ENCODE data around the gene RHOD.

Gene RHOD

GRCh38 chr11:67024966-67025365, 31.7 kb upstream of the RHOD start:
- H3K4me2 ChIP-seq (ENCODE audit: low read depth, low read length, poor library complexity, severe bottlenecking): no peak overlapping the region

GRCh38 chr11:67025750-67026149, 30.9 kb upstream of the RHOD start:
- Histone ChIP-seq H3K9me2 (replicated peaks; ENCODE audit: insufficient read depth, low read length) (no peaks in the 10 kb centered on the region), H3K36me3 (ENCODE audit: low read length) (no peaks in the 10 kb centered on the region), H3F3A (ENCODE audit: insufficient read depth) (no peaks in the 10 kb centered on the region), H3K27me3 (ENCODE audit: low read length) (no peaks in the 10 kb centered on the region), H3K4me3 (ENCODE audit: insufficient read depth, low read length, poor library complexity, severe bottlenecking) (no peak overlapping the region), H3K79me2 (ENCODE audit: insufficient read depth, low read length) (no peaks in the 10 kb centered on the region), H3K4me2 (ENCODE audit: low read depth, low read length, poor library complexity, severe bottlenecking) (no peak overlapping the region), H2AFZ (ENCODE audit: low read depth, low read length, severe bottlenecking) (no peak overlapping the region), H4K20me1 (ENCODE audit: low read depth, low read length) (no peaks in the 10 kb centered on the region), H3K9me3 (ENCODE audit: insufficient read depth, low read length) (no peaks in the 10 kb centered on the region), H3K9ac (ENCODE audit: low read length) (no peak overlapping the region), H3K27ac (ENCODE audit: low read depth, low read length) (no peak overlapping the region)
- no peak for TF ChIP-seq CTCF (IDR thresholded peaks at IDR 0.05; ENCODE audit: insufficient read depth, low read length, poor library complexity, severe bottlenecking)
- TF ChIP-seq EZH2phosphoT487 (conservative IDR thresholded peaks at IDR 0.05; ENCODE audit: low read length): no peak

More at GRCh38 chr11:67024966-67025365, 31.7 kb upstream of the RHOD start:
- Histone ChIP-seq H3K27ac (ENCODE audit: low read depth, low read length) (no peak overlapping the region), H3K9me3 (ENCODE audit: insufficient read depth, low read length) (no peaks in the 10 kb centered on the region), H3K4me3 (ENCODE audit: insufficient read depth, low read length, poor library complexity, severe bottlenecking) (no peak overlapping the region), H3K27me3 (ENCODE audit: low read length) (no peaks in the 10 kb centered on the region), H3K79me2 (ENCODE audit: insufficient read depth, low read length) (no peaks in the 10 kb centered on the region), H2AFZ (ENCODE audit: low read depth, low read length, severe bottlenecking) (no peak overlapping the region), H3K9ac (ENCODE audit: low read length) (no peak overlapping the region), H3F3A (ENCODE audit: insufficient read depth) (no peaks in the 10 kb centered on the region), H4K20me1 (ENCODE audit: low read depth, low read length) (no peaks in the 10 kb centered on the region), H3K36me3 (ENCODE audit: low read length) (no peaks in the 10 kb centered on the region), H3K9me2 (replicated peaks; ENCODE audit: insufficient read depth, low read length) (no peaks in the 10 kb centered on the region)
- TF ChIP-seq EZH2phosphoT487 (conservative IDR thresholded peaks at IDR 0.05; ENCODE audit: low read length) (no peak), CTCF (IDR thresholded peaks at IDR 0.05; ENCODE audit: insufficient read depth, low read length, poor library complexity, severe bottlenecking) (no peak)

- Histone ChIP-seq H3K4me2 (ENCODE audit: low read depth, low read length, poor library complexity, severe bottlenecking) (no peak overlapping the region), H3F3A (ENCODE audit: insufficient read depth) (no peaks in the 10 kb centered on the region)
These were observed 29.7 kb upstream of the RHOD start for GRCh38 chr11:67026941-67027340.

More at GRCh38 chr11:67026941-67027340, 29.7 kb upstream of the RHOD start:
- no peak overlapping the region for H3K27ac ChIP-seq (ENCODE audit: low read depth, low read length)
- no peaks in the 10 kb centered on the region for H3K9me2 ChIP-seq (replicated peaks; ENCODE audit: insufficient read depth, low read length)
- H3K9me3 ChIP-seq (ENCODE audit: insufficient read depth, low read length): no peaks in the 10 kb centered on the region
- no peak overlapping the region for H3K9ac ChIP-seq (ENCODE audit: low read length)
- no peak overlapping the region for H3K4me3 ChIP-seq (ENCODE audit: insufficient read depth, low read length, poor library complexity, severe bottlenecking)
- no peaks in the 10 kb centered on the region for H3K36me3 ChIP-seq (ENCODE audit: low read length)
- TF ChIP-seq CTCF (IDR thresholded peaks at IDR 0.05; ENCODE audit: insufficient read depth, low read length, poor library complexity, severe bottlenecking): no peak
- TF ChIP-seq EZH2phosphoT487 (conservative IDR thresholded peaks at IDR 0.05; ENCODE audit: low read length): no peak
- H3K27me3 ChIP-seq (ENCODE audit: low read length): no peaks in the 10 kb centered on the region
- H4K20me1 ChIP-seq (ENCODE audit: low read depth, low read length): no peaks in the 10 kb centered on the region
- H3K79me2 ChIP-seq (ENCODE audit: insufficient read depth, low read length): no peaks in the 10 kb centered on the region
- H2AFZ ChIP-seq (ENCODE audit: low read depth, low read length, severe bottlenecking): no peak overlapping the region

Measured in SU-DHL-6 (cell line).